Measurements from ENCODE around the gene BCL11B.

The BCL11B gene

DNA sequence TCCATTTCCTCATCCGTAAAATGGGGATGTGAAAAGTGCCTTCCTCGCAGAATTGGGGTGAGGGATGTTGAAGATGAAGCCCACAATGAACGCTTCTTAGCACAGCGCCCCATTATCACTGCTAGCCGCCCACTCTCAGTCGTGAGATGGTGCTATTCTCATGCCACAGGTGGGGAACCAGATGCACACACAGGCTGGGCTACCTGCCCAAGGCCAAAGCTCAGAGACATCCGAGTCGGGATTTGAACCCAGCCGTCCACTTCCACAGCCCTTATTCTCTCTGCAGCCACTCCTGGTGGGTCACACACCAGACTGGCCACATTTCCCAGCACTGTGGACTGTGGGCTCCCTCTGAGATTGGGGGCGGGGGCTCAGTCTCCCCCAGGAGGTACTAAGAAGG, 55.8 kb downstream of the BCL11B start:
- DNase-seq = no peak

- DNase-seq = peak; percentile 78
Observed at GRCh38 chr14:99215277-99215676, 56.7 kb downstream of the BCL11B start.

- DNase-seq = no peak
Observed at GRCh38 chr14:99214701-99215100, 57.3 kb downstream of the BCL11B start.

- no peak for DNase-seq
Observed at GRCh38 chr14:99213527-99213971, 58.4 kb downstream of the BCL11B start.

DNA sequence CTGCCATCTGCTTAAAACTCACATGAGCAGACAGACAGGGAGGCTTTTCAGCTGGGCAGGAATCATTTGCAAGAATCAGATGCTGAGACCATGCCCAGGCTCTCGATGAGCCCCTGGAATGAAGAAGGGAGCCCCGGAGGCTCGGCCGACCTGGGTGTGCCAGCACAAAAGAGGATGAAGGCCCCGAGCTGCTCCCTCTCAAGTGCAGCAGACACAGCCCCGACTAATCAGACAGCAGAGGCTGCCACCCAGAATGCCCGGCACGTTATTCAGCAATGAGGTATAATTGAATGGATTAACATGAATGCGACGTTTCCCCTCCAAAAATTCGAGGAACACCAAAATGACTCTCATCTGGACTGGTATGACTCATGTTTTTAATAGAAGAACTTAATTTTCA, 58.9 kb downstream of the BCL11B start:
- no peak for DNase-seq

DNA sequence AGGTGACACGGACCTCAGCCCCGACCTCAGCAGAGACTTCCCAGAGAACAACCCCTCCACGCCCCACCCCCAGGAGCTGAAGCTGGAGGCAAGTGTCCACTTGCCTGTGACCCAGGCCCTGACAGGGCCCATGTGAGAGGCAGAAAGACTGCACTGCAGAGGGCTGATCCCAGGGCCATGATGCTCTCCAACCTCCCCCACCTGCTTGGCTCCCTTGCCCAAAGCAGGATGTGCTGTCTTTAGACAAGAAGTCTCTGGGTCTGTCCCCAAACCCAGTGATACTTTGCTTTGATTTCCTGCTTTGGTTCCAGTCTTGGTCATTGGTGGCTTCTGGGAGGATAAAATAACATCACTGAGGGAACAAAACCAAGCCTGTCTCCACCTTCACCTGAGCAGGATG, 59.4 kb downstream of the BCL11B start:
- DNase-seq = no peak

GRCh38 chr14:99212199-99212598, 59.8 kb downstream of the BCL11B start:
- no peak for DNase-seq

GRCh38 chr14:99211410-99211809, 60.6 kb downstream of the BCL11B start:
- DNase-seq = no peak

DNA sequence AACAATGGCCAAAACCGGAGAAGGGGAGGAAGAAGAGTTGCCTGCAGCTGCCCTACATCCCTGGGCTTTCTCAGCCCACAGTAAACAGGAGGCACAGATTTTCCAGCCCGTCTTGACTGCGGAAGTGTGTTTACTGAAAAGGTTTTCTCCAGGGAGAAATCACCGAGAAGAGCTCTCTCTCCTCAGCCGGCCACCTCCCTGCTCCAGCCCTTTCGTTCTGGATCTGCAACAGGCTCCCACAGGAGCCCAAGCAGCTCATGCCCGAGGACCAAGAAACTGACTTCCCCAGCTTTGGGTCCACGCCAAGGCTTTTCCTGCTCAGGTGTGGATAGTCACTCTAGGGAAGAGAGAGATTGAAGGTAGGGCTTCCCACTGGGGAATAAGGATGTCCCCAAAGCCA, 61.7 kb downstream of the BCL11B start:
- no peak for DNase-seq

GRCh38 chr14:99209409-99209808, 62.6 kb downstream of the BCL11B start:
- no peak for DNase-seq

GRCh38 chr14:99208318-99208717, 63.7 kb downstream of the BCL11B start:
- no peak for DNase-seq

- DNase-seq = no peak
Observed at GRCh38 chr14:99207456-99207855, 64.5 kb downstream of the BCL11B start.

DNA sequence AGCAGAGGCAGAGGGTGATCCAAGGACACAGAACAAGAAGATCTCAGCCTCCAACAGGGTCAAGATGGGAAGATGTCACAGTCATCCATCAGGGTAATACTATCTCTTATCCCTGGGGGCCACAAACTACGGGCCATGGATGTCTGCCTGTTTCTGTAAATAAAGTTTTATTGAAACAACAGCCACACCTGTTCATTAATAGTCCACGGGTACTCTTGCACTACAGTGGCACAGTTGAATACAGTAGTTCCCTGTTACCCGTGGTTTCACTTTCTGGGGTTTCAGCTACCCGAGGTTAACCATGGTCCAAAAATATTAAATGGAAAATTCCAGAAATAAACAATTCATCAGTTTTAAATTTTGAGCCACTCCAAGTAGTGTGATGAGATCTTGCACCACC, 65.9 kb downstream of the BCL11B start:
- DNase-seq = no peak

DNA sequence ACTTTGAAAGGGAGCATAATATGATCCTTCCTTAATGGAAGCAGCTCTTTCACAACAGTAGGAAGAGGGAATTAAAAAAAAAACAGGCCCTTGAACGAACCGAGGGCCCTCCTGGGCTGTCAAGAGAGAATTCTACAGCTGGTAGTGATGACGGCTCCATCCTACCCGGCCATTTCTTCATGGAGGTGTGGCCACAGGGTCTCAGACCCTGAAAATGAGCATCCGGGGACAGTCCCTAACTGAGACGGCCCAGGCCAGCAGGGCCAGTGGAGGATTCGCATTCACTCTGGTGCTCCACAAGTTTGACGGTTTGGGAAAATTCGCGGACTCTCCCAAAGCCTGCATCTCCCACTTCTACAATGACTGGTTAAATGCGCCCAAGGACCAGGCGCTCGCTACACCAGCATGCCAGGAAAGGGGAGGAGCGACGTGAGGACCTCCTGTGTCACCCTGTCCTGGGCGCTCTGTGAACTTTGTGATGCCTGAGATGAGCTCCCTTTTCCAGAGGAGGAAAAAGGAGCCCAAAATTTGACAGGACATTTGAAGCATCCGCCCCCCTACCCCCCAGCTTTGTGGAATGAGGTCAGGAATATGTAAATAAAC, 66.8 kb downstream of the BCL11B start:
- no peak for DNase-seq

DNA sequence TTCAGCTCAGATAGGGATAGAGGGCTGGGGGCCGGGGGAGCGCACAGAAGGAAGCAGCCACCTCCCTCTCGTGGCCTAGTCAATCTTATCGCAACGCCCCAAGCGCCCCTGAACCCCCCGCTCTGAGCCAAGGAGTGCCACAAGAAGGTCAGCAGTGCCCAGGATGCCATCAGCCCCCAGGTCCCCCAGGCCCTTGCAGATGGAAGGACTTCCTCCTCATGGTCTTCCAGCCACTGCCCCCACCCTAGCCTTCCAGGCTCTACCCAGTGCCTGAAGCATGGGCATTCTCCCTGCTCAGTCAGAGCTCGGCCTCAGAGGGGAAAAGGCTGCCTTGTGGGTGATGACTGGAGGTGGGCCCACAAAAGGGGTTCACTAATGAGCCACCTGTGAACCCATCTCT, 68.2 kb downstream of the BCL11B start:
- DNase-seq = no peak

DNA sequence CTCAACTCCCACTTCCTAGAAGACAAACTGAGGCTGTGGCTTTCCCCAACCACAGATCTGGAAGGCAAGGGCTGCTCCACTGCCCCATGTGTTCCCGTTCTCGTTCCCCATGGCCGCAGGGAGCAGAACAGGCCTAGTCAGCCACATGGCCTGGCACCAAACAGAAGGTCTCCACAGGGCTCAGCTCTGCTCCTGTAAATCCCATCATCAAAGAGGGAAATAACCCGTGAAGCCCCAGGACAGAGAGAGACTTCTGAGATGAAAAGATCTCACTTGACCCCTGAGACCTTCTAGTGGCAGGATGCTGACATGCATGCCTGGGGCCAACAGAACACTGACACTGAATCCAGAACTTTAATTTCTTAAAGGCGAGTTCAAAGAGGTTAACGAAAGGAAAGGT, 68.9 kb downstream of the BCL11B start:
- DNase-seq = no peak

- no peak for DNase-seq
Observed at GRCh38 chr14:99202516-99202915, 69.5 kb downstream of the BCL11B start.

- no peak for DNase-seq
Observed at GRCh38 chr14:99201351-99202073, 70.5 kb downstream of the BCL11B start.

- no peak for DNase-seq
Observed at GRCh38 chr14:99200654-99201005, 71.4 kb downstream of the BCL11B start.

DNA sequence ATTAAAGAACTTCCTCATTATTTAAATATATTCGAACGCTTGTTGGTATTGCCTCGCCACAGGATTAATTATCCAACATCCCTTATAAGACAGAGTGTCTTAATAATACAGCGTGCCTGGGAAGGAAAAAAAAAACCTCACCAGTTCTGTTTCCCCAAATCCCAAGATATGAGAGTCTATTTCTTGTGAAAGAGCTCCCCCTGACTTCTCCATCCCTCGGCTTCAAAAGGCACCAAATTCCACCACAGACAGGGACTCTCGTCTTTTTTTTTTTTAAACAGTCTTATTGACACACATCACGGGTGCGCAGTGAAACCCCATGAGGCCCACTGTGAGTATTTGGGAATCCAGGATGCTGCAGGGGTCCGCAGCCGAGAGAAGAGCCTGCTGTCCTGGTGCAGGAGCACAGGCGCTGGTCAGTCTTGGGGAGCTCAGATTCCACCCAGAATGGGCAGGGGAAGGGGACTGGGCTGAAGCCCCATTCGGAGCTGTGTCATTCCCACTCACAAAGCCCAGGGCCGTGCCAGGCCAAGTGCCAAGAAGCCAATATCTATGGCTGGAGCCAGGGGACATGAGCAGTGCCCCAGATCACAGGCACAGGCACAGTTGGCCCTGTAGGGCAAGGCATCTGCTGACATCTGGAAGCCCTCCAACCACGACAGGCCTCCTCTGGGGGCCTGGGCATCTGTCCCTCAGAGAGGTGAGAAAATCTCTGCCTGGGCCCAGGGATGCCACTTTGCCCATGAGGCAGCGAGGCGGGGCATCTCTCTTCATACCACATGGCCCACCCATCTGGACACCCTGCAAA, 71.9 kb downstream of the BCL11B start:
- no peak for DNase-seq

DNA sequence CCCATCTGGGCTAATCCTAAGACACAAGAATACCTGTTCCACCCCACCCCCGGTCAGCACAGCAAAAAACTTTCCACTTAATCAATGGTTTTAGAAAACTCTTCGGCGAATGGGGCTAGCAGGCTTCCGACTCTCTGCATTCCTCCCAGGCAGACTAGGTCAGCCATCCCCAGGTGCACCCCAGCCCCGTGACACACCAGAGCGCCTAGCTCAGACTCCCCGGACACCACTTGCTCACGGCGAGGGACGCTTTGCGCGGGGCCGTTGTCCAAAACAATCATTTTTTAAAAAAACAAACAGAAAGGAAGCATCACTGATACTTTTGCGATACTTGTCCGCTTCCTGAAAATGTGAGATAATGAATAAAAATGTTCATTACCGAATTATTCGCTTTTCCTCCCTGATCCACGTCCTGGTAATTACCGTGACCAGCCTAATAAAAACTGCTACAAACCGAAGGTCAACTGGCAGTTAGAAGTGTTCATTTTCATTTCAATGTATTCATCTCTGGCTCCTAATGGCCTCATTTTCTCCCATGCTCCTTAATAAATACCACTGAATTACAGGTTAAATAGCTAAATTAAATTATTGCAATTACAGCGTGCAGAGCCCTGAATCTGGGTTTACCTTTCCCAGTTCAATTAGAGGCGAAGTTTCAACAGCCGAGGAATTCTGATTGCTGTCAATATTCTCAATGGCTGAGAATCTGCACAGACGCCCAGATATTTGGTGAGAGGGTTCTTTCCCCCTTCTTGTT, 73.1 kb downstream of the BCL11B start:
- no peak for DNase-seq

- DNase-seq = no peak
Observed at GRCh38 chr14:99196310-99196650, 75.7 kb downstream of the BCL11B start.

GRCh38 chr14:99195602-99196309, 76.2 kb downstream of the BCL11B start:
- DNase-seq = no peak
